Hematopoietic multipotent progenitor cell treated with erythropoietin and hydrocortisone succinate and interleukin-3 and kit ligand, for 17 days (in vitro differentiated cells): ENCODE measurements around the gene SLC35G2.
"Not testable (repeated sequence)": the region's sequence is repeated elsewhere in the genome, so short reads cannot be mapped to it uniquely, and the experiment has no call there.

Experiments
- DNase-seq: peaks from one replicate; pipeline ENCODE4 v3.0.0-alpha.2; 2015; ENCODE audit warnings: low spot score

Gene SLC35G2

DNA sequence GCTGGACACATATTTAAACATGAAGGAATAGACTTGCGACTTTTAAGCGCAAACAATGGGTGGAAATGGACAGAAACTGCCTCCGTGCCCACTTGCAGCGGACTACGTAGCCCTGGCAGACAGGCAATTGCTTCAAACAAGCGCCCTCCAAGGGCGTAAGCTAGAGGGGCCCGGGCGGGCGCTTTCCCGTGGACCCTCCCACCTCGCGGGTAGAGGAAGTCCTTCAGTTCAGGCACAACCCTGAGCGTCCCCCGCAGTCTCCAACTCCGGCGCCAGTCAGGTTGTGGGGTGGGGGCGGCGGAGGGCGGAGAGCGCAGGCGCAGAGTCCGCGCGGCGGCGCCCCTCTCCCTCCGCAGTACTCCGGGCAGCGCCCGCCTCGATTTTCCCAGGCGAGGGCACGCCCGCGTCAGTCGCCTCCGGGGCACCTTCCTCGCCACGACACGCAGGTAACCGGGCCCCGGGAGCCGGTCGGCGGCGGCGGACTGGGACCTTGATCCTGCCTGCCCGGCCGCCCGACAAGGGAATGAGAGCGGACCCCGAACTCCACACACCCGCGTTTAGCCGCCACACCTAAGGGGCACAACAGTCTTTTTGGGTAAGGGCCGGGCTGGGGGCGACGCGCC, at the start of gene SLC35G2:
Gene SLC35G2, plus strand, starts transcription at position 358 of the 623 bp plus-strand sequence. CDS start 35,335 bp downstream, outside the sequence.
- DNase-seq = no peak

DNA sequence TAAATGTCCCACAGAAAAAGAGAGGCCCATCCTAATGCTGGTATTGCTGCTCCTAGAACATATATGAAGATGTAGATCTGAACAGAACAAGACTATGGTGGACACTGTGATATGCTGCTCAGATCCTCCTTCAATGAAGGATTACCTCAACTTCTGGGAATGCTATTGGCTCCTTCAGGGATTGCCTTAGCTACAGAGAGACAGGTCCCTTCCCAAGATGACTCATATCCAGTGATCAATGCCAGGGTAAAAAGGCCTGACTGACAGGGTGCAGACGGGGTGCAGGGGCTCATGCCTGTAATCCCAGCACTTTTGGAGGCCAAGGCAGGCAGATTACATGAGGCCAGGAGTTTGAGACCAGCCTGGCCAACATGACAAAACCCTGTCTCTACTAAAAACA, 46.2 kb upstream of the SLC35G2 start:
- DNase-seq = no peak

DNA sequence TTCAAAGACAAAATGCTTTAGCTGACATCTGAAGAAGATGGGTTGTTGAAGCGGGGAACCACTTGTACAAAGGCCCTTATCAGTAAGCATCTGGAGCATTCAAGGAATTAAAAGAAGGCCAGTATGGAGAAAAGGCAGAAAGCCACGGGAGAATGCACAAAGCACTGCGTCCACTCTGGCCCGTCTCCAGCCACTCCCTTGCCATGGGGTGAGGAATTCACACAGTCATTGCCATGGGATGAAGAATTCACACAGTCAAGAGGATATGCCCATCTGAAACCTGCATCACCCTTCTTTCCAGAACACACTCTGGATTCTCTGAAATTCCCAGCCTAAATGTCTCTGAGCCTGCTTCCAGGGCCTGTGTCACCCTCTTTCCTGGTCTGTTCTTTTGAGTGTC, 40.1 kb upstream of the SLC35G2 start:
- no peak for DNase-seq

DNA sequence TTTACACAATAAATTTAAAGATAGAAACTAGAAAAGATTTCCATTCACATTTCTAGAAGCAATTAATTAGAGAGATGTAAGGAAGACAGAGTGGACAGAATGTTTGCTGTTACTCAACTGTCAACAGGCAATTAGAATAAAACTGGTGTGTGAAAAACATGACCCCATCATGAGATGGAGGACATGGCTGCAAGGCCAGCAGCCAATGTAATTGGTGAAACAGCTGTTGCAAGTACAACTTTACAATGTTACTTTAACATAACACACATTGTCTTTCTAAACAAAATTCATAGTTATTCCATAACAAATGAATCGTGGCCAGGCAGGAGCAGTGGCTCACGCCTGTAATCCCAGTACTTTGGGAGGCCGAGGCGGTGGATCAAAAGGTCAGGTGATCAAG, 38.2 kb upstream of the SLC35G2 start:
- no peak for DNase-seq

DNA sequence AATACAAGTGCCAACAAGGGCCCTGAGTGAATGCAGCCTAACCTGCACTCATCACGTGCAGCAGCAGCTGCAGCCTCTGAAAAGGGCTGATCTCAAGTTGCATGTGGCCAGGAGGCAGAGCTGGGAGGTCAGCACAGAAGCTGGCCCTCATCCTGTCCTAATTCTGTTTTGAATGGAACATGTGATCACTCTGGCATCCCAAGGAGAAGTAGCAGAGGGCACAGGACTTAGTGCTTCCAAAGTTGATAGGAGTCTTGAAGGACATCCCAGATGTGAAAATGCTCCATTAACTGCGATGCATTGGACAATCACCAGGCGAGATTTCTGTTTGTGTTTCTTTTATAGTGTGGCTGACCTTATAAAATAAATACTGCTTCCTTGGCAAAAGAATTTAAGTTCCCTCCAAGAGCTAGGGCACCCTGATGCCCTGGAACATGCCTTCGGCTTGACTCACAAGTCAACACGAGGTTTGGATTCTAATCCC, 35.2 kb upstream of the SLC35G2 start:
- no peak for DNase-seq

DNA sequence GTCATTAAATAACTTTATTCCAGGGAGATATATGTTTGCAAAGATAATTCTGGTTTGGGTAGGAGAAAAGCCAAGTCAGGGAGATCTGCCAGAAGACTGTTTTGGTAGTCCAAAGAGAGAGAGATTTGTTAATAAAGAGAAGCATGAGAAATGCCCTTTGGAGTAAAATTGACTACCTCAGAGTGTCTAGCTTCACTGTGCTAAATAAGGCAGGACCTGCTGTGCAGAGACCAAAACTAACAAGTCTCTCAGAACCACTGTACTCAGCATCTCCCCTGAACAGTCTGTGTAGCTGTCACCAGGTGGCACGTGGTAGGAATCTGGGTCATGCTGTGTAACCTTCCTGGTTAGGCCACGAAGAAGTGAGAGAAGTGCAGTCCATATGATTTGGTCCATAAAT, 31.6 kb upstream of the SLC35G2 start:
- DNase-seq = peak; percentile 58

DNA sequence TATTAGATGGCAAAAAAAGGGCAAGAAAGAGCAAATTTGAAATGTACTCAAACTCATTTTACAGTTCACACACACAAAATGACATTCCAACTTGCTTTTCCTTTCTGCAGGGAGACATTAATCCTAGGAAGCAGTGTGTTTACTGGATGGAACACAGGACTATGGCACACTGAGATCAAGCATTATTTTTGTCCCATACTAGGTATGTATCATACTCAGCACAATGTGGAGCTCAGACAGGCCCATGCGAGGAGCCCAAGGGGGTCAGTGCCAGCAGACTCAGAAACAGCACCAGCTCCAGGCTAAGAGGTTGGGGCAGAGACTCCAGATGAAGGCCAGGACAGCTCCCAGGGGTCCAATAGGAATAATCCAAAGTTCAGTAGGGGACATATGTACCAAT, 30.8 kb upstream of the SLC35G2 start:
- DNase-seq = no peak

DNA sequence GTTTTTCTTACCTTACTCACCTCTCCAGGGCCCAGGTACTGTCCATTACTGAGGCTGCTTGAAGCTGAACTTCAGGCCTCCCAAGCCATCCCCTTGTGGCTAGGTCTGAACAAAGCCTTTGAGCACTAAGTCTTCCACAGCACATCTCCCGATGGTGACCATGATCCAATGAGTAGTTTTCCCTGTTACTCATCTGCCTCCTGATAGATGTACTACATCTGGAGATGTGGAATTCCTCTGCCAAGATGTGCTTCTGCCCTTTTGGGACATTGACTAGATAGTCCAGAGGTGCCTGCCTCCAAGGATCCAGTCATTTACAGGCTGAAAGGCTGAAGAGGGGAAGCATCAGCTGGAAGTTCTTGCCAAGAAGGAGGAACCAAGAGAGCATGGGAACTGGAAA, 28.9 kb upstream of the SLC35G2 start:
- no peak for DNase-seq

DNA sequence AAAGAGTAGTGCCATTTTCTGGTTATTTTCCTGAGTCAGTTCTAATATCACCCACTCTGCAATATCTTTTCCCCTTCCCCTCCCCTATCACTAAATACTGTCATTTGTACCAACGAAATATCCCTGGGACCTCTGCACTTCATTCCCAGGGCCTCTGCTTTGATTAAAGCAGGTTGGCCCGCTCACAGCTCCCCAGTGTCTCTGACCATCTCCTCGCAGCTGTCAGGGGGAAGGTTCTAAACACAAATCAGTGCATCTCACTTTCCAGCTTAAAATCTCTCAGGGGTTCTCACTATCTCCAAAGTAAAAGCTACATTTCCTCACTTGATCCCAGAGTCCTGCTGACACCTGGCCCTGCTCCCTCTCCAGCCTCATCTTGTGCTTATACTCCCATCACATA, 28.1 kb upstream of the SLC35G2 start:
- DNase-seq = no peak

DNA sequence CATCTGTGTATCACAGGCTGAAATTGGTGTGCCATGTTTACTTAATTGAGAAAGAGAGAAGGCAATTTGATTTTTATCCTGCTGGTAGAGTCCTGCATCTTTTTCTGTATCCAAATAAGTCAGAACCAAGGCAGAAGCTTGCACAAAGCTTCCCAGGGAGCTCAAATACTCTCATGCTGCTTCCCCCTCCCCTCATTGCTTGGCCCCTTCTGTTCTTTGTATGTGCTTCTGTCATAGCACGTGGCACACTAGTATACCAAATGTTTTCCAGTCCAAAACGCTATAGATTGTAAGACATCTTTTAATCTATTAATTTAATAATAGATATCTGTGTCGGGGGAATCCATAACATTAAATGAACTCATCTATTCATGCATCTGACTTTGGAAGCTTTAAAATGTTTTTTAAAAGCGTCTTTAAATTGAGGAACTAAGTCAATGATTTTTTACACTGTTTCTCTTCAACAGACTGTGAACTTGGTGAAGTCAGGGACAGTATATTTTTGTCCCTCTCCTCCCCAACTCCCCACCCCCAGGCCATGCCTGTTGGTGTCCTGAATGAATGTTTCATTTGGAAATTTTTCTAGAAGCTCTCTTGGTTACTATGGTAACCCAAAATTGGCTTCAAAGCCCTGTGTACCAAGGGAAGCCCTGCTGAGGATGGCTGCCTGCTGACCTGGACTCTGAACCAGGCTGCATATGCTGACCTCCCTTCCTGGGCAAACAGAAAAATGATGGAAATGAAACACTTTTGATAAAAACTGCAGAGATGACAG, 26.2 kb upstream of the SLC35G2 start:
- no peak for DNase-seq

DNA sequence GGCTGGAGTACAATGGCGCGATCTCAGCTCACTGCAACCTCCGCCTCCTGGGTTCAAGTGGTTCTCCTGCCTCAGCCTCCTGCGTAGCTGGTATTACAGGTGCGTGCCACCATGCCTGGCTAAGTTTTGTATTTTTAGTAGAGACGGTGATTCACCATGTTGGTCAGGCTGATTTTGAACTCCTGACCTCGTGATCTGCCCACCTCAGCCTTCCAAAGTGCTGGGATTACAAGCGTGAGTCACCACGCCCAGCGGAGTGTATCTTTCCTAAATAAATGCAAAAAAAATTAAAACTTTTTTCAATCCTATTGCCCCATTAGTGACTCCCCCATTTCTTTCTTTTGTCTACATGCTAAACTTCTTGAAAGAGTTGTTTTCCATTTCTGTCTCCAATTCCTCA, 17.8 kb upstream of the SLC35G2 start:
- DNase-seq = not testable (repeated sequence)

DNA sequence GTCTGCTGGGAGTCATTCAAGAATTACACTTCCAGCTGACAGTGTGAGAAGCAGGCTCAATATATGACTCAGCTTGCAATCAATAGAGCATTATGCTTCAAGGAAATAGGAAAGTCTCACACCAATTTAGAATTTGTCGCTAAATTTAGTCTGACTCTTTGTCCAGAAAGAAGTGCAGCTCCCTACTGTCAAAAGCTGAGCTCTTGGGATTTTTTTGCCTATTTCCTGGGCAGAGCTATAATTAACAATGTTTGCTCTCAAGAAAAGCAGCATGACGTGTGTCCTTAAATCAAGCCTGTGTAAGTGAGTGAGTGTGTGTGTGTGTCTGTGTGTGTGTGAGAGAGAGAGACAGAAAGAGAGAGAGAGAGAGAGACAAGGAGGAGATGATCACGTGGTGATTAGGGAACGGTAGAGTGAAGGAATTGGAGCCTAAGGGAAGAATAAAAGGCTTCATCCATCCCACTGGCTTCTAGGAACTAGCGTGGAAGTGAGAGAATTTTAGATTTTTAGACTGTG, 16.4 kb upstream of the SLC35G2 start:
- no peak for DNase-seq

DNA sequence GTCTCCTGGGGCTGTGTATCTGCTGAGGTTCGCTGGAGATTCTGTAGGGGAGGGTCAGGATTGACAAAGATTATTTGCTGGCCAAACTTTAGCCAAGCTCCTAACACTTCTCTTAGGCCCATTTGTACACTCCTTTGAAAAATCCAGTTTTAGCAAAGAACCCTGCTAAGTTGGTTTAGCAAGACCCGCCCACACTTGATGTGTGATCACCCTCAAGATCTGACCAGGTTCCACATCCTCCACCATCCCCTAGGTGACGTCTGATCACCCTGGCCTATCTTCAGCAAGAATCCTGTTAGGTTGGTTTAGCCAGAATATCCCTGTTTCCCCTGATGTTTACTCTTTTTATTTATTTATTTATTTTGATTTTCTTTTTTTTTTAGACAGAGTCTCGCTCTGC, 14.8 kb upstream of the SLC35G2 start:
- DNase-seq = no peak

DNA sequence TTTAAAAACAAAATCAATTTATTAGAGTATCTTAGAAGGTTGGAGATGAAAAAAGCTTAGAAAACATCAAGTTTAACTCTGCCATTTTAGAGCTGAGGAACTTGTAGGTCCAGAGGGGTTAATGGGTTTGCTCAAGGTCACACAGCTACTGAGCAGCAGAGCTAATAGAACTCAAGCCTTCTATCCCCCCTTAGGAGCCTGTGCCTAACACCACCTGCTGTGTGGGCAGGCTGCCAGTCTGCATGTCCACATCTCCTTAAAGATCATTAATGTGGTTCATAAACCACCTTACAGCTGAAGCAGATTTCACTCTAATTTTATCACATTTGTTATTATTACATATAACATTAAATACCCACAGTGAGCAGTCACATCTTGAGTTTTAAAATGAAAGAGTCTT, 14.1 kb upstream of the SLC35G2 start:
- no peak for DNase-seq

DNA sequence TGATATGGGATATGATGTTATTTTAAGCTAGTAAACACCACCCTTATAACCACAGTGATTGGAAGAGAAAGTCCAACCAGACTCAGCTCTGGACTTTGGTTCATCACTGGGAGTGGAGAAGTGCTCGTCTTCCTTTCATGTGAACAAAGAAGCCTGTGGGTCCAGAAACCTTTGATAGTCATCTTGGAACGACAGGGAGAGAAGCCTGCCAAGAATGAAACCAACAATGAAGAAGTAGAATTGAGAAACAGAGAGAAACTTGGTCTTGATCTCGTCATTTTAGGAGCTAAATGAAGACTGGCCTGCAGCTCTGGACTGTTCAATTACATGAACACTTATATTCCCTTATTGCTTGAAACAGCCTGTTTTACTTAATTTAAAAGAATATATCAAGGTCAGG, 13.1 kb upstream of the SLC35G2 start:
- DNase-seq = no peak

DNA sequence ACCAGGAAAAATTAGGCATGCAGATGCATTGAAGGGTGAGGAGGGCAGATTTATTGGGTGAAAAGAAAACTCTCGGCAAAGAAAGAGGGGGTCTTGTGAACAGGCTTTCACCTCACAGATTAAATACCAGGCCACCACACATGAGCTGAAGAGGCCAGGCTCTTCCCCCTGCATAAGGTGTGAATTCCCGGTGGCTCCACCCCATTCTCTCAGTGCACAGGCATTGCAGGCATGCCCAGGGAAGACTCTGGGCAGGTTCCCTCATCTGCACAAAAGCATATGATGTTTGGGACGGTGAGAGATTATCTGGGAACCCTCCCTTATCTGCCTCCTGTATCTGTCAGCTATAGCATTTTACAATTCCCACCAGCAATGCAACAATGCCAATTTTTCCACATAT, 7.2 kb upstream of the SLC35G2 start:
- no peak for DNase-seq

DNA sequence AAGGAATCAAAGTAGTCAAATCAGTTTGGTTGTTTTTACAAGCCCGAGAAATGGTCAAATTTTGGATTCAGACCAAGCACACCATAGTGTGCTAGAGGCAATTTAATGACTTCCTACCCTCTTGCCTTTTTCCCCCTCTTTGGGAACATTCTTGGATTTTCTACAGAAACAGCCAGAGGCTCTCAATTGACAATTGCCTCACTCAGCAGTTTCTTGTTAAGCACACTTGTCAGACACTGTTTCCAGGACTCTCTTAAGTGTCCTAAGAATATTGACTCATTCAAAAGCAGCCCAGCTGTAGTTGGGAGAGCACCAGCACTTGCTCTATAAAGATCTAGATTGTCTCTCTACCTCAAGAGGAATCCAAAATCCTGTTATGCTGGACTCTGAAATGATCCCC, 1.5 kb upstream of the SLC35G2 start:
- DNase-seq = no peak

DNA sequence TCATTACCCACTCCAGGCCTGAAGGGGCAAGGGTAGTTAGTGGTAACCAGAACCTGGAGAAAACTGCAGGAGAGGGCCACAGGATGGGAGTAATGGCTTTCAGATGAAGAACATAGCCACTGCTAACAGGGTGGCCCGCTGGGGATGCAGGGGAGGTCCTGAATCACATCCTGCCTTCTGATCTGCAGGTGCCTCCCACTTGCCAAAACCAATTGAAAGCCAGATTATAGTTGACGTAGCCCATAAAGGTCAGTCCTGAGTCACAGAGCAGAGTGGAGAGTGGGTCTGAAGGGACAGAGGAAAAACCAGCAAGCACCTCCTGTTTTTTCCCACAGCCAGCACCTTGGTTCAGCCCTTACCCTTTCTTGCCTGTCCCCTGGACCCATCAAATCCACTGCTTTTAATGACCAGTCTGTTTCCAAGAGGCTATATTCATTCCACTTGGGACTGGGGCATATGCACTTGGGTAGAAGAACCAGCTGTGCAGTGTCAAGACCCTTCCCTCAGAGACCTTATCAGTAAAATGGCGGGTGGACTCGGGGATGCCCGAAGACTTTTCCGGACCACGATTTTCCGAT, 646 bp upstream of the SLC35G2 start:
- no peak for DNase-seq

DNA sequence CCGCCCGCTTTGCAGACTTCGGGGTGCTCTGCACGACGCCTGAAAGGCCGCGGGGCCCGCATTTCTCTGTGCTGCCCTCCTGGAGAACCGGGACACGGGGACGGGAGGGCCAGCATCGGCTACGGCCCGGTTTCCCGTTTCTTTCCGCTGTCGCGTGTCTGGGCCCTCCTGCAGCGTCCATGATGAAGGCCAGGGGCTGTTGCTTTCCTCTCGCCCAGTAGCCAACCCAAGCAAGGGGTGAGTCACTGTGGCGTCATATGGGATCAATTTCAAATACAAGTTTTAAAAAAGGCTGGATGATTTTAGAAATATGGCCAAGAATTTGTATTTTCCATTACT, 435 bp downstream of the SLC35G2 start:
- DNase-seq = no peak

DNA sequence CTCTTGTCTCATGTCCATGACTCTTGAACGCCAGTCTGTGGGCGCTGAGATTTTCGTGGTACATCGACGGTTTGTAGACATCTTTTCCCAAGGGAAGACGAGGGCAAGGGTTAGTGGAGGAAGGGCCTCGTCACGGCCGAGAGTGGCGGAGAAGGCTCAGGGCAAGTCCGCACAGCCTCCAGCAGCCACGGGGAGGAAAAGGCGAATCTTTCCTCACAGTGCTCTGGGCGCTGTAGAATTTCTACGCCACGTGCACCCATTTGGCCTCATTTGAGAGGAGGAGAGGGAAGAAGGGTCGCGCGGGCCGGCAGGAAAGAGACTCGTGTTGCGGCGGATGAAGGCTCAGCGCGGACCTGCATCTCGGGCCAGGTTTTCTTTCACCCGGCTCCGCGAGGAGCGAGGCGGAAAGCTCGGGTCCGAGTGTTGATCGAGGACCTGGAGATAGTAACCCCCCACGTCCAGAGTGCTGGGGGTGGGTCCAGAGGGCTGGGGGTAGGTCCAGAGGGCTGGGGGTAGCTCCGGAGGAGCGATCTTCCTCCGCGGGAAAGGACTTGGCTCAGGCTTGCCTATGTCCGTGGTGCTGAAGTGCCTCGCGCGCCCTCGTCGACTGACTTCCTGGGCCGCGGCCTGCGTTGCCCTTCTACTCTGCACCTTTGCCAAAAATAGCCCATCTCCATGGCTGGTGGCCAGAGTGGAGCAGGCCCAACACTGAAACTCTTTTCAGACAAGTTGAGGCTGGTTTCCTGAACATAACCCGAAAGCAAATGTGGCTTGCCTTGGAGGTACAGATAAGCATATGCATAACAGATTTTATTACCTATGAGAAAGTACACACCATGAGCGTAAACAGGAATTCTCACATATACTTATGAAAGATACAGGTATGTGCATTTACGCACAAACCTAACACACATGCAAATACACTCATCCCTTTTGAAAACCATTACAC, 1.1 kb downstream of the SLC35G2 start:
- DNase-seq = no peak

DNA sequence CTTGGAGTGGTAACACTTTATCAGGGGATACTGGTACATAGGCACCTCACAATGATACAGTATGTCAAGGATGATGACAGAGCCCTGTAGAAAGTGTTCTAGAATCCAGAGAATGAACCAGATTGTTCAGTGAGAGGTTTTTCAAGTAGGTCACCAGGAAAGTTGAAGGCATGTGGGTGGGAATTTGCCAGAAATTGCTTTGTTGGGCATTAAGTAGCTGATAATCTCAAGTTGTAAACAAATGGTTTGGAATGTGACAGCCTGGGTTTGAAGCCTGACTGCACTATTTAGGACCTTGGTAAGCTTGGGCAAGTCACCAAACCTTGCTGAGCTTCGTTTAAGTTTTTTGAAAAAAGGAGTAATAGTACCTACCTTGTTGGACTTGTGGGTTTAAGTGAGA, 12.5 kb downstream of the SLC35G2 start:
- no peak for DNase-seq
